Measurements from ENCODE around the gene CYP4F3.

DNA sequence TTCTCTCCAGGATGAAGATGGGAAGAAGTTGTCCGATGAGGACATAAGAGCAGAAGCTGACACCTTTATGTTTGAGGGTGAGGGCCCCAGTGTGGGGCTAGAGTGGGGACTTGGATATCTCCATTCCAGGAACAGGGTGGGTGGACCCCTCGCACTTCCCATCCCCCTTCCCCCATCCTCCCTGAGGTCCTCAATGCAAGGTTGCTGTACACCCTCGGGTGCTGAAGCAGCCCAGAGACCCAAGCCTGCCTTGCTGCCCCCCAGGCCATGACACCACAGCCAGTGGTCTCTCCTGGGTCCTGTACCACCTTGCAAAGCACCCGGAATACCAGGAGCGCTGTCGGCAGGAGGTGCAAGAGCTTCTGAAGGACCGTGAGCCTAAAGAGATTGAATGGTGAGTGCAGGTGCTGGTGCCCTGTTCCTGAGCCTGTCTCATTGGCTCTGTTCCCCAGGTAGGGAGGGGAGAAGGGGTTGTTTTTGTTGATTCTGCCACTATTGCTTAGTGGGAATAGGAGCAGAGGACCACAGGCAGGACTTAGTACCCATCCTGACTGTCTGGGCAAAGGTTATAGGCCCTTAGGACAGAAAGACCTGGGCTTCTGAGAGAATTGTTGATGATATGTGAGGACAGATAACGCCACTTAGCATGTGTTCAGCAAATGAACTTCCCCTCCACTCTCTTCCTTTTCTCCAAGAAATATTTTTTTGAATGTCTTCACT lies 12.0 kb downstream of the CYP4F3 start:
- no peak for TF ChIP-seq POLR2AphosphoS5 (IDR thresholded peaks at IDR 0.05; ENCODE audit: borderline replicate concordance, low read depth, low read length)
- no peak for TF ChIP-seq EZH2 (IDR thresholded peaks at IDR 0.05)
- TF ChIP-seq FOXP2 (optimal IDR thresholded peaks at IDR 0.05; ENCODE audit: control extremely low read depth, extremely low read length, insufficient read depth): no peak

Measured in SK-N-MC (cell line).